CD4-positive, alpha-beta memory T cell (primary cell): Measurements from ENCODE around the gene XRCC6. TPM values are rescaled to one million over a fixed set of nuclear protein-coding genes. Genes with fewer than 3 reads are reported as not detected.
A peak's percentile ranks its signal among the peaks of the same experiment; 100 is the strongest.

Source experiments
- CTCF ChIA-PET: fragments of 350-600 bp; sonication (Branson Sonifier 250); formaldehyde crosslinking; loops from one replicate; lab custom pipeline; 2021; ENCODE audit warnings: inconsistent platforms; ENCODE audit not compliant: partially characterized antibody; lab: Charles Lee
- POLR2A ChIA-PET: fragments of 350-600 bp; sonication (Branson Sonifier 250); formaldehyde crosslinking; loops from one replicate; lab custom pipeline; 2021; ENCODE audit not compliant: partially characterized antibody; lab: Charles Lee
- DNase-seq, 5 donors: peaks; one replicate each; pipeline versions ENCODE4 v3.0.0 to v3.0.0-alpha.2; 2020 to 2022; ENCODE audit warnings: mixed read lengths in 1 of 5
- H3K27ac ChIP-seq: one replicate; pipeline ENCODE4 v1.7.0; 2013; ENCODE audit warnings: low read depth, low read length
- H3K27me3 ChIP-seq: 2 replicates; pipeline ENCODE4 v1.7.0; 2013; ENCODE audit warnings: mild to moderate bottlenecking, low read length, moderate library complexity; ENCODE audit not compliant: insufficient read depth
- H3K36me3 ChIP-seq: 2 replicates; pipeline ENCODE4 v1.7.0; 2013; ENCODE audit warnings: mild to moderate bottlenecking, low read length, moderate library complexity; ENCODE audit not compliant: insufficient read depth
- H3K4me1 ChIP-seq: 2 replicates; pipeline ENCODE4 v1.7.0; 2013; ENCODE audit warnings: mild to moderate bottlenecking, low read length, moderate library complexity; ENCODE audit not compliant: insufficient read depth
- H3K4me3 ChIP-seq, 2 donors: one replicate each; pipeline ENCODE4 v1.7.0; 2013; ENCODE audit warnings: low read length in 2 of 2, mild to moderate bottlenecking in 1 of 2
- H3K9me3 ChIP-seq, 2 donors: one replicate each; pipeline ENCODE4 v1.7.0; 2013; ENCODE audit warnings: low read length in 2 of 2, control low read depth in 1 of 2; ENCODE audit not compliant: control insufficient read depth in 1 of 2
- H3K27ac Mint-ChIP-seq, 7 donors: one replicate each; pipeline ENCODE4 v1.8.0; 2020 to 2021; ENCODE audit warnings: mixed read lengths in 7 of 7, mild to moderate bottlenecking in 6 of 7, inconsistent platforms in 3 of 7, moderate library complexity in 3 of 7
- H3K27me3 Mint-ChIP-seq, 2 donors: one replicate each; pipeline ENCODE4 v1.8.0; 2020 to 2021; ENCODE audit warnings: mixed read lengths in 2 of 2
- H3K36me3 Mint-ChIP-seq, 2 donors: one replicate each; pipeline ENCODE4 v1.8.0; 2020 to 2021; ENCODE audit warnings: mixed read lengths in 2 of 2, inconsistent platforms in 1 of 2, mild to moderate bottlenecking in 1 of 2
- H3K4me1 Mint-ChIP-seq, 4 donors: one replicate each; pipeline ENCODE4 v1.8.0; 2020 to 2021; ENCODE audit warnings: mixed read lengths in 4 of 4, mild to moderate bottlenecking in 1 of 4
- H3K4me3 Mint-ChIP-seq, 8 donors: one replicate each; pipeline ENCODE4 v1.8.0; 2020 to 2021; ENCODE audit warnings: mixed read lengths in 8 of 8, mild to moderate bottlenecking in 7 of 8, moderate library complexity in 6 of 8, inconsistent platforms in 3 of 8
- H3K9me3 Mint-ChIP-seq, 8 donors: one replicate each; pipeline ENCODE4 v1.8.0; 2020 to 2021; ENCODE audit warnings: mixed read lengths in 8 of 8, mild to moderate bottlenecking in 5 of 8, inconsistent platforms in 3 of 8, moderate library complexity in 1 of 8
- intact Hi-C: fragments of 100-400 bp; cut with micrococcal nuclease; formaldehyde crosslinking; loops from one replicate; pipeline ENCODE4 v1.15.1; 2023
- polyA plus RNA-seq, 2 donors: library from polyadenylated mRNA; unstranded; fragments of 300-500 nt; fragmentation: Illumina TruSeq; gene quantifications; one replicate each; pipeline ENCODE4 v1.2.3, GENCODE V29; 2021
- total RNA-seq, 2 experiments: library from RNA; stranded (reverse); gene quantifications; one replicate each; pipeline ENCODE4 v1.2.3, GENCODE V29; 2021

The XRCC6 gene
- total and polyA plus RNA-seq, 4 experiments from 2014 or later: 174 to 593 (median 311) TPM

DNA sequence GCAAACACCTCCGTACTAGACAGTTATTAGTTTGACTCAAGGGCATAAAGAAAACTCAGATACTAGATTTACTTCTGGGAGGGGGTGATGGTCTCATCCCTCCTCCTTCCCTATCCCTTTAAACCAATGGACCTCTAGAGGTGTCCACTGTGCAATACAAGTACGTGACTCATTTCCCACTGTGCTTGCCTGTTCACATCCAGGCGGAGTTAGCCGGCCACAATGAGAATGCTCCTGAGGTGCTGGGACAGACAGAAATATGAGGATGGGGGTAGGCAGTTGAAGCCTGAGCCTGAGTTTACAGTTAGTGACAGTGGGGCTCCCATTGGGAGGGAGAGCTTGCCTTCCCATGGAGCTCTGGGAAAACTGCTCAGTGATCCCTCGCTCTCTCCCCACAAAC, 23.0 kb upstream of the XRCC6 start:
- no peaks in the 10 kb centered on the region for H3K9me3 Mint-ChIP-seq
- POLR2A ChIA-PET: interaction anchor here (1.2 to 1.9 kb wide), 4 partner anchors 9 to 54 kb away, joined by 3 to 7 read pairs (median 4); partner anchors contain the start of genes PMM1 and POLR3H
- CTCF ChIA-PET: interaction anchor here (1.2 to 2.2 kb wide), 9 partner anchors 9 to 197 kb away, joined by 3 to 10 read pairs (median 3); partner anchors contain the start of genes PMM1 and POLR3H

DNA sequence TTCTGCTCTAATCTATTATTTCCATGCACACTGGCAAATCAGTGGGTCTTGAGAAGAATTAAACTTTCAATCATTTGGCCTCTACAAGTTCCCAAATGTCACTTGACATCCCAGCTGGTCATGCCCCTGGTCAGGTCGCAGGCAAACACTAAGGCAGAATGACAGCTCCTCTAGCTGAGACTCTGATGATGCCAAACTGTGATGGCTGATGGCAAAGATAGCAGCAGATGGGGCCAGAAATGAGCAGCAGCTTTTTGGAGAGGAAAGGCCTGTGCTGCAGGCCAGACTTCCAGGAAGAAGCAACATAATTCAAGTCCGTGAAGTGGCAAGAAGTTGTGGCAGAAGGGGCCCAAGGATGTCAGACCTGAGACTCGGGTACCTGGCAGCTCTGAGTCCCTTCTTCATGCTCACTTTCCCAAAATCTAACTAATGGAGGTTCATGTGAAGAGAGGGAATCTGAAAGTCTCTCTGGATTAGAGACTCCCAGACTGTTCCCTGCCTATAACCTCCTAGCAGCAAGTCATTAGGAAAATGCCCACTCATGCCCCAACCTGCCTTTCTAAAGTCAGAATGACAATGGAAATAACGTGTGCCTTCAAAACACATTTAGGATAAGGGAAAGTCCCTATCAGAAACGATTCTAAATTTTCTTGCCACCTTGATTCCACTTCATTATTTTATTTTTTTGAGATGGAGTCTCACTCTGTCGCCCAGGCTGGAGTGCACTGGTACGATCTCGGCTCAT, 22.0 kb upstream of the XRCC6 start:
- ChIA-PET POLR2A (interaction anchor here (1.5 to 1.8 kb wide), 2 partner anchors 10 to 17 kb away, joined by 3 to 7 read pairs; partner anchors contain the start of gene PMM1), CTCF (interaction anchor here (0.7 to 2.2 kb wide), 3 partner anchors 8 to 195 kb away, joined by 3 to 9 read pairs (median 4); partner anchors contain the start of gene PMM1)
- intact Hi-C loops: loop anchor here (5.0 kb wide), 1 partner anchor 197 kb away; no protein-coding TSS in a partner anchor
- H3K4me1 Mint-ChIP-seq: peaks cover 14 to 20% (median 17%) of the 10 kb centered on the region in 4 donors
- H3K4me1 ChIP-seq: peaks cover 17% of the 10 kb centered on the region
- DNase-seq: no peak
- no peaks in the 10 kb centered on the region for H3K27me3 ChIP-seq
- H3K36me3 Mint-ChIP-seq: peaks cover 19 to 26% of the 10 kb centered on the region in 2 donors
- no peak overlapping the region for H3K27ac ChIP-seq
- no peak overlapping the region for H3K27ac Mint-ChIP-seq
- H3K9me3 Mint-ChIP-seq: peaks cover 0 to 3% (median 0%) of the 10 kb centered on the region in 8 donors
- H3K9me3 ChIP-seq: no peaks in the 10 kb centered on the region
- H3K27me3 Mint-ChIP-seq: peaks cover 0 to 2% of the 10 kb centered on the region in 2 donors
- no peak overlapping the region for H3K4me3 Mint-ChIP-seq
- H3K36me3 ChIP-seq: peaks cover 13% of the 10 kb centered on the region
- no peak overlapping the region for H3K4me3 ChIP-seq

More for the DNA sequence above, 23.0 kb upstream of the XRCC6 start:
- Histone ChIP-seq H3K9me3 (no peaks in the 10 kb centered on the region), H3K36me3 (peaks cover 13% of the 10 kb centered on the region), H3K4me3 (no peak overlapping the region), H3K27me3 (no peaks in the 10 kb centered on the region), H3K27ac (no peak overlapping the region), H3K4me1 (peaks cover 7% of the 10 kb centered on the region)
- Mint-ChIP-seq H3K27me3 (no peaks in the 10 kb centered on the region), H3K27ac (no peak overlapping the region), H3K4me3 (no peak overlapping the region), H3K4me1 (peaks cover 6 to 10% (median 9%) of the 10 kb centered on the region in 4 donors), H3K36me3 (peaks cover 13 to 20% of the 10 kb centered on the region in 2 donors)
- intact Hi-C loops: loop anchor here (5.0 kb wide), 1 partner anchor 196 kb away; no protein-coding TSS in a partner anchor
- DNase-seq: no peak

DNA sequence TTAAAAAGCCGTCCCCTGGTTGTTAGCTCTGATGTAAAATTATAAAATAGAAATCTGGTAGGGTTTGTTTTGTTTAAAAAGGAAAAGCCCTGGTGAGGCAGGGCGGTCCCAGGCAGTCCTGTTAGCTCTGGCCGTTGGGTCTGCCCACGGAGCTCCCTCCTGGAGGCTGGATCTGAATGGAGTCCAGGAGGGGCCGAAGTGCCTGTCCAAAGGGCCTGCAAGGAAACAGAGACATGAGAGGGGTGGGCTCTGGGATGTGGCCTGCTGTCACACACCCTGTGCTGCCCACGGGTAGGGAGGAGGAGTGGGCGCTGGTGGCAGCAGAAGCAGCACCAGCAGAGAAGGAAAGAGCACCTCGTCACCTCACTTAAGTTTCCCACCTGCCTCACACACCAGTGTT, 20.1 kb upstream of the XRCC6 start:
- ChIA-PET CTCF (no interaction called here), POLR2A (no interaction called here)
- no peak for DNase-seq
- no peak overlapping the region for H3K4me3 Mint-ChIP-seq
- Histone ChIP-seq H3K27ac (no peak overlapping the region), H3K4me3 (no peak overlapping the region), H3K9me3 (no peaks in the 10 kb centered on the region), H3K27me3 (no peaks in the 10 kb centered on the region), H3K4me1 (peaks cover 28% of the 10 kb centered on the region), H3K36me3 (peaks cover 24% of the 10 kb centered on the region)
- intact Hi-C loops: no loop called here
- H3K27ac Mint-ChIP-seq: no peak overlapping the region
- peaks cover 0 to 2% of the 10 kb centered on the region in 2 donors for H3K27me3 Mint-ChIP-seq
- H3K9me3 Mint-ChIP-seq: peaks cover 0 to 3% (median 0%) of the 10 kb centered on the region in 8 donors
- peaks cover 31 to 33% of the 10 kb centered on the region in 2 donors for H3K36me3 Mint-ChIP-seq
- peaks cover 18 to 34% (median 23%) of the 10 kb centered on the region in 4 donors for H3K4me1 Mint-ChIP-seq

DNA sequence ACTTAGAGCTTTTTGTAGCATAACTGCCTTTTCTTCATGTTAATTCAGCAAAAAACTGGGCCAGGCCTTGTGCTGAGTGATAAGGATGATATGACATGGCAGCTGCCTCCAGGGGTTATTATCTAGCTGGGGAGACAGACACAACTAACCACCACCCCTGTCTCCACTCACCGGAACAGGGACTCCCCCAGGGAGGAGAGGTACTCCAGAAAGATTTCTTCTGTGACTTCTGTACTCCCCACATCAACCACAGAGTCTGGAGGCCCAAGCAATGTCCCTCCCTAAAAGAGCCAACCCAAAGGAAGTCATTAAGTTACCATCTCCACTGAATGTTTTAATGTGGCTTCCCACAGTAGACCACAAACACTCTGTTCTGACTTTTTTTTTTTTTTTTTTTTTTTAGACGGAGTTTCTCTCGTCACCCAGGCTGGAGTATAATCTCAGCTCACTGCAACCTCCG, 17.2 kb upstream of the XRCC6 start:
- intact Hi-C loops: no loop called here
- peaks cover 18 to 38% (median 23%) of the 10 kb centered on the region in 4 donors for H3K4me1 Mint-ChIP-seq
- H3K4me1 ChIP-seq: peaks cover 28% of the 10 kb centered on the region
- peaks cover 32% of the 10 kb centered on the region for H3K36me3 ChIP-seq
- no peak overlapping the region for H3K4me3 ChIP-seq
- H3K27ac Mint-ChIP-seq: peak overlapping the region; percentile 42 to 95 (median 85)
- no peak overlapping the region for H3K27ac ChIP-seq
- peaks cover 0 to 2% of the 10 kb centered on the region in 2 donors for H3K27me3 Mint-ChIP-seq
- H3K9me3 Mint-ChIP-seq: peaks cover 0 to 3% (median 0%) of the 10 kb centered on the region in 8 donors
- peaks cover 33 to 41% of the 10 kb centered on the region in 2 donors for H3K36me3 Mint-ChIP-seq
- H3K4me3 Mint-ChIP-seq: peak overlapping the region; percentile 43 to 79 (median 58)
- H3K27me3 ChIP-seq: no peaks in the 10 kb centered on the region
- DNase-seq: peak; percentile 81 to 93 (median 83)
- H3K9me3 ChIP-seq: no peaks in the 10 kb centered on the region
- POLR2A ChIA-PET: interaction anchor here (1.0 to 2.1 kb wide), 5 partner anchors 14 to 318 kb away, joined by 3 to 13 read pairs (median 3); partner anchors contain the start of genes PMM1, POLR3H and RANGAP1
- CTCF ChIA-PET: interaction anchor here (0.7 to 2.3 kb wide), 3 partner anchors 11 to 277 kb away, joined by 4 to 6 read pairs (median 5); partner anchors contain the start of gene PMM1

DNA sequence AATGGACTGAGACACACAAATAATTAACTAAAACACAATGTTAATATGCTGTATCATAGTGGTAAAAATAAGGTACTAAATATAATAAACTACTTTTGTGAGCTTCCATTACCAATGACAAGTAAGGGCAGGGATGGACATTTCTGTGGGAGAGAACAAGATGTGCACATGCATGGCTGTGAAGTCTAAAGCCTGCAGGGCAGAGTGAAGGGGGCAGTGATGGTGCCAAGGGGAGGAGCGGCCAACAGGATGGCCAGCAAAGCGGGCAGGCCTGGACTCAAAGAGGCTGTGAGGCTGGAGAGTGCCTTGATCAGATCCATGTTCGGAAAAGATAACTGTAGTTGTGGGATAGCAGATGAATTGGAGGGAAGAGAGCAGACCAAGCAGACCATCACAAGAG, 12.7 kb upstream of the XRCC6 start:
- H3K27ac ChIP-seq: no peak overlapping the region

DNA sequence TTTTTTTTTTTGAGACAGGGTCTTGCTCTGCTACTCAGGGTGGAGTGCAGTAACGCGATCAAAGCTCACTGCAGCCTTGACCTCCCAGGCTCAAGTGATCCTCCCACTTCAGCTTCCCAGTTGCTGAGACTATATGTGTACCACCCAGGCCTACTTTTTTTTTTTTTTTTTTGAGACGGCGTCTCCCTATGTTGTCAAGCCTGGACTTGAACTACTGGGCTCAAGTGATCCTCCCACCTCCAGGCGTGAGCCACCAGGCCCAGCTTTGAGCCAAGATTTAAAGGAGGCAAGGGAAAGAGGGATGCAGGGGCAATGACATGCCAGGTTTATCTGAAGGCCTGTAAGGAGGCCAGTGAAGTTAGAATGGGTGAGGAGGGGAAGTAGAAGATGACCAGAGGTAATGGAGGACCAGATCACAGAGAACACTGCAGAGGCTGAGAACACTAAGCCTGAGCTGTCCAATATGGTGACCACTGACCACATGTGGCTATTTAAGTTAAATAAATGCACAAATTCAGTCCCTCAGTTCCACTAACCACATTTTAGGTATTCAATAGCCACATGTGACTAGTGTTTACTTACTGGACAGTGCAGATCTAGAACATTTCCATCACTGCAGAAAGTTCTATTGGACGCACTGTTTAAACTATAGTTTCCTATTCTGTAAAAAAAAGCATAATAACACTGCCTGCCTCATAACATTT, 8.3 kb upstream of the XRCC6 start:
- Histone ChIP-seq H3K27ac (no peak overlapping the region), H3K9me3 (no peaks in the 10 kb centered on the region), H3K27me3 (no peaks in the 10 kb centered on the region), H3K36me3 (no peaks in the 10 kb centered on the region), H3K4me1 (peaks cover 6% of the 10 kb centered on the region), H3K4me3 (no peak overlapping the region)
- Mint-ChIP-seq H3K27ac (no peak overlapping the region), H3K9me3 (no peaks in the 10 kb centered on the region), H3K4me1 (peaks cover 2 to 19% (median 9%) of the 10 kb centered on the region in 4 donors), H3K27me3 (no peaks in the 10 kb centered on the region), H3K36me3 (peaks cover 0 to 4% of the 10 kb centered on the region in 2 donors), H3K4me3 (no peak overlapping the region)
- ChIA-PET CTCF (no interaction called here), POLR2A (interaction anchor here (1.0 kb wide), 1 partner anchor 23 kb away, joined by 4 read pairs; the partner anchor contains the start of gene PMM1)
- intact Hi-C loops: no loop called here
- no peak for DNase-seq

More for the DNA sequence above, 12.7 kb upstream of the XRCC6 start:
- H3K9me3 ChIP-seq: no peaks in the 10 kb centered on the region
- Mint-ChIP-seq H3K4me3 (no peak overlapping the region), H3K36me3 (peaks cover 18 to 19% of the 10 kb centered on the region in 2 donors), H3K9me3 (peaks cover 0 to 3% (median 0%) of the 10 kb centered on the region in 8 donors), H3K27ac (no peak overlapping the region), H3K27me3 (peaks cover 0 to 2% of the 10 kb centered on the region in 2 donors), H3K4me1 (peaks cover 8 to 25% (median 14%) of the 10 kb centered on the region in 4 donors)
- no peak overlapping the region for H3K4me3 ChIP-seq
- peaks cover 18% of the 10 kb centered on the region for H3K36me3 ChIP-seq
- H3K4me1 ChIP-seq: peaks cover 18% of the 10 kb centered on the region
- intact Hi-C loops: no loop called here
- POLR2A ChIA-PET: no interaction called here
- no peak for DNase-seq
- CTCF ChIA-PET: no interaction called here
- no peaks in the 10 kb centered on the region for H3K27me3 ChIP-seq
